ENCODE data around the gene KLHL40. TPM values are rescaled to one million over a fixed set of nuclear protein-coding genes. Genes with fewer than 3 reads are reported as not detected.
A peak's percentile ranks its signal among the peaks of the same experiment; 100 is the strongest.

The KLHL40 gene
- total and polyA plus RNA-seq, 9 donors, result not detected

DNA sequence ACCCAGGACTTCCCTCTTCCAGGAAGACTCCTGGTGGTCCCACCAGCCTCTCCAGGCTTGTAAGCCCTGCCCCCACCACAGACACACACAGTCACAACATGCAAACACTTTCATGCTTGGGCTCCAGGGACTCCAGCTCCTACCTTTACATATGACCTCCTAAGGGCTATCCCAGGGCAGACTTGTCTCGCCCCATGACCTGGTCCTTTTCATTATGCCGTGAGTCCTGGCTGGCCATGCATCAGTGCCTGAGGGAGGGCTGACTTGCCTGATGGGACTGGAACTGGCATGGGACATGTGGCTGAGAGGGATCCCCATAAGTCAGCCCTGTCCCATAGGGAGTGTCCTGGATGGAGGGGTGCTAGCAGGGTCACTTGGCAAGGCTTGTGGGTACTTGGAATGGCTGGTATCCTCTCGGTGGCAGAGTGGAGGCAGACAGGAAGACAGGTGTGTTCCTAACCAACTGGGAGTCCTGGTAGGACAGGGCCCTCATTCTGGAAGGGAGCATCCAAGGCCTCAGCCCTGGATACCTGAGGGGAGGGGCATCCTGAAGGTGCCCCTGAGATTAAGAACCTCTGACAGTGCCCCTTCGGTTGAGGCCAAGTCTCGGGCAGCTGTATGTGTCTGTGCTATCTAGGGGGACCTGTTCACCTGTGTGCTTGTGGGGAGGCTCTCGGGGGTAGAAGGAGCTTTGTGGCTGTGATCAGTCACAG lies 17.8 kb downstream of the KLHL40 start:
- no peak overlapping the region for H3K4me3 ChIP-seq
- H3K27me3 ChIP-seq, result no peaks in the 10 kb centered on the region
- TF ChIP-seq, protein P1, sequence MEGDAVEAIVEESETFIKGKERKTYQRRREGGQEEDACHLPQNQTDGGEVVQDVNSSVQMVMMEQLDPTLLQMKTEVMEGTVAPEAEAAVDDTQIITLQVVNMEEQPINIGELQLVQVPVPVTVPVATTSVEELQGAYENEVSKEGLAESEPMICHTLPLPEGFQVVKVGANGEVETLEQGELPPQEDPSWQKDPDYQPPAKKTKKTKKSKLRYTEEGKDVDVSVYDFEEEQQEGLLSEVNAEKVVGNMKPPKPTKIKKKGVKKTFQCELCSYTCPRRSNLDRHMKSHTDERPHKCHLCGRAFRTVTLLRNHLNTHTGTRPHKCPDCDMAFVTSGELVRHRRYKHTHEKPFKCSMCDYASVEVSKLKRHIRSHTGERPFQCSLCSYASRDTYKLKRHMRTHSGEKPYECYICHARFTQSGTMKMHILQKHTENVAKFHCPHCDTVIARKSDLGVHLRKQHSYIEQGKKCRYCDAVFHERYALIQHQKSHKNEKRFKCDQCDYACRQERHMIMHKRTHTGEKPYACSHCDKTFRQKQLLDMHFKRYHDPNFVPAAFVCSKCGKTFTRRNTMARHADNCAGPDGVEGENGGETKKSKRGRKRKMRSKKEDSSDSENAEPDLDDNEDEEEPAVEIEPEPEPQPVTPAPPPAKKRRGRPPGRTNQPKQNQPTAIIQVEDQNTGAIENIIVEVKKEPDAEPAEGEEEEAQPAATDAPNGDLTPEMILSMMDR (IDR thresholded peaks at IDR 0.05), result no peak
- no peak for TF ChIP-seq POLR2A (IDR thresholded peaks at IDR 0.05)
- TF ChIP-seq EP300 (IDR thresholded peaks at IDR 0.05), result no peak
- H3K4me1 ChIP-seq (ENCODE audit: insufficient read depth), result no peaks in the 10 kb centered on the region
- intact Hi-C loops (cut with DNase I), result no loop called here
- H3K27ac ChIP-seq, result no peak overlapping the region
- whole genome bisulfite sequencing, 3 donors, result 86 to 95% (median 90%) methylated on average over 6 of the region's 6 CpGs
- H3K36me3 ChIP-seq, result no peaks in the 10 kb centered on the region
- H3K9me3 ChIP-seq, result no peaks in the 10 kb centered on the region
- DNase-seq, result peak in 2 of 5 donors; percentile 7

DNA sequence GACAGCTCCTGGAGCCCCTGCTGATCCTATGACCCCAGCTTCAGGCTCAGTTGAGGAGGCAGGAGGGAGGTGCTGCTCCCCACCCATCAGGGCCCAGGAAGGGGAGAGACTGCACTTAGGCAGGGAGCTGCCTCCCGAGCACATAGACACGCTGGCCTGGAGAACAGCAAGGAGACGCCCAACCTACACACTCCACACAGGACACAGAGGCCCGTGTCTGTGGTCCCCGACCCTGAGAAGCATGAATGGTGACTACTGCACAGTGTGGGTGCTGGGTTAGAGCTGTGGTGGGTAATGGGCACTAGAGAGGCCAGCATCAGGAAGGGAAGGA lies 18.3 kb downstream of the KLHL40 start:
- H3K27ac ChIP-seq, result no peak overlapping the region
- no peaks in the 10 kb centered on the region for H3K27me3 ChIP-seq
- peak in 1 of 5 donors; percentile 8 for DNase-seq
- no peaks in the 10 kb centered on the region for H3K4me1 ChIP-seq (ENCODE audit: insufficient read depth)
- no peak overlapping the region for H3K4me3 ChIP-seq
- H3K9me3 ChIP-seq, result no peaks in the 10 kb centered on the region
- intact Hi-C loops (cut with DNase I), result no loop called here
- no peaks in the 10 kb centered on the region for H3K36me3 ChIP-seq
- TF ChIP-seq EP300 (IDR thresholded peaks at IDR 0.05) (no peak), POLR2A (IDR thresholded peaks at IDR 0.05) (no peak)
- TF ChIP-seq, protein P1 (IDR thresholded peaks at IDR 0.05), result no peak
- 72 to 81% (median 75%) methylated on average over 5 of the region's 5 CpGs for WGBS, 3 donors

DNA sequence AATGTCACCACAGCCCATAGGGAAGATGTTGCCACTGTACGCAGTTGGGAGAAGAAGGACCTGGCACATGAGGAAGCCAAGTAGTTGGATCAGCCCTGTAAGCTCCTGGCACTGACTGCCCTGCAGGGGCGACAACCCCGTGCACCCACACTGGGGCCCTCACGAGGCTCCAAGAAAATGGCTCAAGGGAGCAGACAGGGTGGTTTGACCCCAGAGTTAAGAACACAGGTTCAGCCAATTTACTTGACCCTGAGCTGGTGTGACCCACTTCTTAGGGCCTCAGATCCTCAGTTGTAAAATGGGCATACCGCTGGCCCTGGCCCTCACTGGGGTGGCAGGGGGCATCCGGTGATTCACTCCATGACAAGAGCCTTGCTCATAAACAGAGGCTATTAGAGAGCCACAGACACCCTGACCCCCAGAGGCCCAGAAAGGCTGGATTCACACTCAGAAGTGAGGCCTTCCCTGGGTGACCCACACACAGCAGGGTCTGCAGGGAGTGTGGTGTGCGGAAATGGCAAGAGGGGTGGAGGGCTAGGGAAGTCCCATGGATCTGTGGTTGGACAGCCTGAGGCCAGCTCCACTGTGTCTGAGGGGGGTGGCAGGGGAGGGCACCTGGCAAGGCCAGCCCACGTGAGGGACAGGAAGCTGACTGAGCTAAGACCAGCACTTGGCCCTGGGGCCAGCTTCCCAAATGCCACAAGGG lies 19.0 kb downstream of the KLHL40 start:
- DNase-seq, result peak in 2 of 5 donors; percentile 7 to 8

DNA sequence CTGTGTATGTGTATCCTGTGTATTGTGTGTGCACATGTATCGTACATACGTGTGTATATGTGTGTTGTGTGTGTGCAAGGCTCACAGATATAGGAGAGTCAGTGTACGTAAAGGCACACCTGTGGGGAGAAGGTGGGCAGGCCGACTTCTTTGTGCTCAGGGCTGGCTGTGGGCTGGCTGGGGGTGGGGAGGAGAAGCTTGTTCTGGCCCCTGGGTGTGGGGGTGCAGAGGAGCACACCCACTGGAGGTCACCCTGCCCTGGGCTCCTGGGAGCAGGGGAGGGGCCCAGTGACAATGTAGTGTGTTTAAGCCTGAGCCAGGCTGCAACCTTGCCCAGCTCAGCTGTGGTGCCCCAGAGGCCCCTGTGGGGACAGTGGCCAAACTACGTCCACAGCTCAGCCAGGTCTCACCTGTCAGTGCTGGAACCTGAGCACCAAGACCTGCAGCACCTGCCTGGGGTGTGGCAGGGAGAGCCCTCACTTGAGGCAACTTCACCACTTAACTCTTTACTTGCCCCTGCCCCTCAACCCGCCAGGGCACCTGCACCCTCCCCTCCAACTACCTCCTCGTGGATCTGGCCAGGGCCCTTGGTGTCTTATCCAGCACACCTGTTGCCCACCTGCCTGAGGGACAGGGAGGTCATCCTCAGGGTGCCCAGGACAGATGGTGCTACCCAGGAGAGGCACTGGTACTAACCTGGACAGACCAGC lies 19.9 kb downstream of the KLHL40 start:
- Histone ChIP-seq H3K27me3 (no peaks in the 10 kb centered on the region), H3K4me1 (ENCODE audit: insufficient read depth) (no peaks in the 10 kb centered on the region), H3K4me3 (no peak overlapping the region), H3K27ac (no peak overlapping the region), H3K36me3 (no peaks in the 10 kb centered on the region), H3K9me3 (no peaks in the 10 kb centered on the region)
- intact Hi-C loops (cut with DNase I), result no loop called here
- TF ChIP-seq EP300 (IDR thresholded peaks at IDR 0.05), result no peak
- TF ChIP-seq, protein P1 (IDR thresholded peaks at IDR 0.05), result no peak
- TF ChIP-seq POLR2A (IDR thresholded peaks at IDR 0.05), result no peak
- 78 to 89% (median 81%) methylated on average over 7 of the region's 7 CpGs for WGBS, 3 donors
- DNase-seq, result peak in 2 of 5 donors; percentile 2 to 7

More for the DNA sequence above, 19.0 kb downstream of the KLHL40 start:
- Histone ChIP-seq H3K9me3 (no peaks in the 10 kb centered on the region), H3K27ac (no peak overlapping the region), H3K36me3 (no peaks in the 10 kb centered on the region), H3K27me3 (no peaks in the 10 kb centered on the region), H3K4me1 (ENCODE audit: insufficient read depth) (no peaks in the 10 kb centered on the region), H3K4me3 (no peak overlapping the region)
- WGBS, 3 donors, result 88 to 91% (median 89%) methylated on average over 8 of the region's 8 CpGs
- TF ChIP-seq, protein P1 (IDR thresholded peaks at IDR 0.05), result no peak
- TF ChIP-seq POLR2A (IDR thresholded peaks at IDR 0.05) (no peak), EP300 (IDR thresholded peaks at IDR 0.05) (no peak)
- intact Hi-C loops (cut with DNase I), result no loop called here
